ENCODE data around the gene MYO5C. TPM values are rescaled to one million over a fixed set of nuclear protein-coding genes. Genes with fewer than 3 reads are reported as not detected.

MYO5C gene
- total and polyA plus RNA-seq, 2 of the 13 experiments (the other 11 are each of a cell fraction or from before 2014, with no cell fraction given) = 15.7 to 23.7 TPM

- no peak for TF ChIP-seq TCF12 (IDR thresholded peaks at IDR 0.05)
- TF ChIP-seq TCF12 (CRISPR knock-in tag; IDR thresholded peaks at IDR 0.05) = 0 out of 2 replicates have a peak, but pooled peaks have one; percentile 64
- TF ChIP-seq KLF11 (CRISPR knock-in tag; IDR thresholded peaks at IDR 0.05) = 0 out of 2 replicates have a peak, but pooled peaks have one; percentile 19
- TF ChIP-seq ZNF275 (CRISPR knock-in tag; IDR thresholded peaks at IDR 0.05; ENCODE audit: borderline replicate concordance) = no peak; the same call in 1 of the 2 replicates
- peak; percentile 96 for TF ChIP-seq MTA1 (CRISPR knock-in tag; IDR thresholded peaks at IDR 0.05; ENCODE audit: borderline replicate concordance)
- peak; percentile 45; the same call in 1 of the 2 replicates for TF ChIP-seq KDM3A (CRISPR knock-in tag; IDR thresholded peaks at IDR 0.05; ENCODE audit: low read depth)
- peak; percentile 98 for TF ChIP-seq TEAD3 (CRISPR knock-in tag; optimal IDR thresholded peaks at IDR 0.05; ENCODE audit: borderline replicate concordance)
- peak; percentile 62; the same call in 1 of the 2 replicates for TF ChIP-seq ATF5 (CRISPR knock-in tag; IDR thresholded peaks at IDR 0.05; ENCODE audit: low read depth)
- TF ChIP-seq ATF7-NPFF (CRISPR knock-in tag; IDR thresholded peaks at IDR 0.05; ENCODE audit: low read depth) = no peak; the same call in 1 of the 2 replicates
- peak; percentile 77; the same call in 1 of the 2 replicates for TF ChIP-seq ARNTL (CRISPR knock-in tag; IDR thresholded peaks at IDR 0.05)
- no peak; the same call in 1 of the 2 replicates for TF ChIP-seq SMC3 (IDR thresholded peaks at IDR 0.05; ENCODE audit: low read length)
- TF ChIP-seq POLR2G (IDR thresholded peaks at IDR 0.05; ENCODE audit: low read depth, low read length) = peak; percentile 88
These were observed 7.3 kb downstream of the MYO5C start (continued) for GRCh38 chr15:52288051-52288942.
